Endothelial cell of umbilical vein (primary cell): Measurements from ENCODE around the gene TMEM234. TPM values are rescaled to one million over a fixed set of nuclear protein-coding genes. Genes with fewer than 3 reads are reported as not detected.
A peak's percentile ranks its signal among the peaks of the same experiment; 100 is the strongest.

Source experiments
- BruUV-seq: library from RNA; stranded (reverse); fragments of 400-500 nt; replicated peaks from 2 replicates; lab custom pipeline; 2021; lab: Mats Ljungman, UMichigan
- CTCF ChIA-PET: fragments of 300-600, 350-600 bp; sonication (Branson Sonifier 250); formaldehyde crosslinking; loops from one replicate; lab custom pipeline; 2021; ENCODE audit warnings: antibody characterized with exemption, inconsistent platforms; lab: Charles Lee
- POLR2A ChIA-PET: fragments of 300-600, 350-600 bp; sonication (Branson Sonifier 250); formaldehyde crosslinking; loops from one replicate; lab custom pipeline; 2021; ENCODE audit warnings: antibody characterized with exemption, inconsistent platforms; lab: Charles Lee
- DNase-seq: peaks from one replicate; pipeline ENCODE4 v3.0.0-alpha.2; 2011; ENCODE audit warnings: low read depth, low spot score
- FAIRE-seq: peaks from 2 replicates; lab custom pipeline; 2011; peaks lifted over from hg19 to GRCh38; lab: Jason Lieb, UNC
- H2AFZ ChIP-seq: 2 replicates; pipeline ENCODE4 v1.6.0; 2012; ENCODE audit warnings: low read depth, low read length, control low read depth, inconsistent platforms
- H3K27ac ChIP-seq: 2 replicates; pipeline ENCODE4 v1.5.1; 2011; ENCODE audit warnings: low read depth, mild to moderate bottlenecking, control low read depth, low read length, moderate library complexity; ENCODE audit not compliant: insufficient read depth
- H3K27me3 ChIP-seq, 2 experiments: 2 replicates each; pipeline versions ENCODE4 v1.6.0 to v1.6.1; 2011; ENCODE audit warnings: low read length in 2 of 2, mixed read lengths in 1 of 2; ENCODE audit not compliant: control insufficient read depth in 2 of 2, insufficient read depth in 2 of 2
- H3K36me3 ChIP-seq, 2 experiments: 2 replicates in 1 of 2; 3 replicates in 1 of 2; pipeline ENCODE4 v1.5.1; 2011; ENCODE audit warnings: low read length in 2 of 2, mild to moderate bottlenecking in 1 of 2, moderate library complexity in 1 of 2; ENCODE audit not compliant: control insufficient read depth in 2 of 2, insufficient read depth in 2 of 2; ENCODE audit errors: extremely low read depth in 1 of 2
- H3K4me1 ChIP-seq: 3 replicates; pipeline ENCODE4 v1.5.1; 2011; ENCODE audit warnings: mild to moderate bottlenecking, low read length; ENCODE audit not compliant: control insufficient read depth, insufficient read depth; ENCODE audit errors: extremely low read depth
- H3K4me2 ChIP-seq: 2 replicates; pipeline ENCODE4 v1.6.1; 2011; ENCODE audit warnings: low read length, control low read depth, mixed read lengths; ENCODE audit not compliant: insufficient read depth
- H3K4me3 ChIP-seq, 3 experiments: fragments of 200-600 bp in 1 of 3; sonication (generic), shearing (Covaris generic) in 1 of 3; replicated peaks in 1 of 3; 2 replicates each; pipeline ENCODE4 v1.5.1; 2011 to 2016; ENCODE audit warnings: control low read depth in 3 of 3, low read length in 3 of 3, mild to moderate bottlenecking in 2 of 3, inconsistent platforms in 1 of 3, low read depth in 1 of 3, moderate library complexity in 1 of 3; ENCODE audit not compliant: insufficient read depth in 1 of 3
- H3K79me2 ChIP-seq: 2 replicates; pipeline ENCODE4 v1.6.0; 2012; ENCODE audit warnings: low read length, inconsistent platforms; ENCODE audit not compliant: control insufficient read depth, insufficient read depth
- H3K9ac ChIP-seq: replicated peaks from 2 replicates; pipeline ENCODE3; 2011; ENCODE audit warnings: low read length, control low read depth; ENCODE audit not compliant: insufficient read depth; ENCODE audit errors: extremely low read depth
- H3K9me1 ChIP-seq: replicated peaks from 3 replicates; pipeline ENCODE4 v1.6.0; 2011; ENCODE audit warnings: mild to moderate bottlenecking, low read length; ENCODE audit not compliant: control insufficient read depth, insufficient read depth; ENCODE audit errors: extremely low read depth
- H3K9me3 ChIP-seq: replicated peaks from 2 replicates; pipeline ENCODE4 v1.5.1; 2012; ENCODE audit warnings: low read length, inconsistent platforms; ENCODE audit not compliant: control insufficient read depth, insufficient read depth
- H4K20me1 ChIP-seq: replicated peaks from 2 replicates; pipeline ENCODE3; 2011; ENCODE audit warnings: mild to moderate bottlenecking, low read length; ENCODE audit not compliant: control insufficient read depth, insufficient read depth; ENCODE audit errors: extremely low read depth
- EZH2 ChIP-seq: IDR thresholded peaks from 2 replicates; pipeline ENCODE4 v1.6.1; 2012; ENCODE audit warnings: borderline replicate concordance, low read depth, mild to moderate bottlenecking, moderate library complexity, low read length, inconsistent platforms; ENCODE audit not compliant: severe bottlenecking
- FOS ChIP-seq: IDR thresholded peaks from 2 replicates; pipeline ENCODE4 v1.6.1; 2011; ENCODE audit warnings: mild to moderate bottlenecking, low read length, moderate library complexity, borderline replicate concordance; ENCODE audit not compliant: insufficient read depth
- GATA2 ChIP-seq: IDR thresholded peaks from 2 replicates; pipeline ENCODE4 v1.7.0; 2011; ENCODE audit warnings: low read depth, mild to moderate bottlenecking, moderate library complexity, mixed read lengths, low read length; ENCODE audit not compliant: insufficient read length, insufficient read depth
- JUN ChIP-seq: IDR thresholded peaks from 2 replicates; pipeline ENCODE4 v1.6.1; 2011; ENCODE audit warnings: borderline replicate concordance, low read depth; ENCODE audit not compliant: insufficient read length, insufficient read depth
- POLR2A ChIP-seq: IDR thresholded peaks from 2 replicates; pipeline ENCODE4 v1.6.1; 2012; ENCODE audit warnings: low read depth, mild to moderate bottlenecking, control low read depth, low read length
- dilution Hi-C: fragments of 300-500 bp; cut with MboI; formaldehyde crosslinking; loops from one replicate; pipeline ENCODE4 v1.15.0; 2019; ENCODE audit warnings: low sequenced_read_pairs; ENCODE audit not compliant: extremely low pct_ligation_motif_present
- intact Hi-C: fragments of 100-400 bp; cut with micrococcal nuclease; formaldehyde crosslinking; loops from one replicate; pipeline ENCODE4 v1.10.0; 2022
- polyA plus RNA-seq, 4 experiments: library from polyadenylated mRNA; depleted of rRNA in 3 of 4; stranded (reverse) in 3 of 4; unstranded in 1 of 4; fragments of >200 nt; gene quantifications; 2 replicates each; pipeline versions ENCODE4 v1.2.1 to v1.2.3, GENCODE V29; 2011 to 2012; ENCODE audit warnings: missing spikeins in 1 of 4
- total RNA-seq: library from RNA; stranded (reverse); gene quantifications from 2 replicates; pipeline ENCODE4 v1.2.3, GENCODE V29; 2021

The TMEM234 gene
- total and polyA plus RNA-seq, 2 donors (not counting 3 experiments of a cell fraction or from before 2014, with no cell fraction given) = 20.7 to 21.3 TPM

GRCh38 chr1:32220746-32221580 lies 1.2 kb downstream of the TMEM234 start:
- no peak overlapping the region for H3K9ac ChIP-seq
- intact Hi-C loops (loop anchor here (5.0 kb wide), 1 partner anchor 116 kb away; the partner anchor contains the start of gene MARCKSL1), dilution Hi-C loops (no loop called here)
- FAIRE-seq = peak; percentile 26
- H2AFZ ChIP-seq = no peak overlapping the region
- no peaks in the 10 kb centered on the region for H3K9me3 ChIP-seq
- DNase-seq = no peak
- POLR2A ChIA-PET = interaction anchor here (0.5 kb wide), 1 partner anchor 574 kb away, joined by 4 read pairs; no protein-coding TSS in a partner anchor
- peaks cover 4 to 14% of the 10 kb centered on the region in 2 experiments for H3K36me3 ChIP-seq
- peak overlapping the region in 2 of 3 experiments; percentile 79 to 81 for H3K4me3 ChIP-seq
- peak overlapping the region; percentile 86 for H3K4me2 ChIP-seq
- H3K79me2 ChIP-seq = peaks cover 24% of the 10 kb centered on the region
- no peaks in the 10 kb centered on the region for H3K27me3 ChIP-seq
- BruUV-seq = no TSS peak
- no peak overlapping the region for H3K27ac ChIP-seq
- CTCF ChIA-PET = interaction anchor here (0.6 to 2.3 kb wide), 5 partner anchors 10 to 173 kb away, joined by 3 to 7 read pairs (median 3); partner anchors contain the start of gene BSDC1
- peaks cover 26% of the 10 kb centered on the region for H3K4me1 ChIP-seq
- H4K20me1 ChIP-seq = no peaks in the 10 kb centered on the region
- TF ChIP-seq POLR2A = no peak
- no peaks in the 10 kb centered on the region for H3K9me1 ChIP-seq

GRCh38 chr1:32219022-32219421 lies 3.1 kb downstream of the TMEM234 start:
- no TSS peak for BruUV-seq
- Histone ChIP-seq H3K36me3 (peaks cover 3 to 21% of the 10 kb centered on the region in 2 experiments), H3K9me3 (no peaks in the 10 kb centered on the region), H3K9ac (no peak overlapping the region), H4K20me1 (no peaks in the 10 kb centered on the region), H3K9me1 (no peaks in the 10 kb centered on the region), H3K79me2 (peaks cover 19% of the 10 kb centered on the region), H3K27me3 (no peaks in the 10 kb centered on the region), H2AFZ (no peak overlapping the region), H3K4me2 (no peak overlapping the region), H3K27ac (no peak overlapping the region), H3K4me1 (peaks cover 24% of the 10 kb centered on the region), H3K4me3 (no peak overlapping the region)
- intact Hi-C loops (loop anchor here (5.0 kb wide), 1 partner anchor 143 kb away; the partner anchor contains the start of genes FAM229A and TSSK3), dilution Hi-C loops (no loop called here)
- ChIA-PET CTCF (interaction anchor here (2.3 kb wide), 1 partner anchor 22 kb away, joined by 6 read pairs; no protein-coding TSS in a partner anchor), POLR2A (interaction anchor here (0.5 kb wide), 1 partner anchor 31 kb away, joined by 5 read pairs; no protein-coding TSS in a partner anchor)
- FAIRE-seq (no peak), DNase-seq (no peak)
- TF ChIP-seq GATA2 = no peak
- no peak for TF ChIP-seq JUN
- no peak for TF ChIP-seq FOS
- no peak for TF ChIP-seq EZH2
